ENCODE results near the gene IFRD1. TPM values are rescaled to one million over a fixed set of nuclear protein-coding genes. Genes with fewer than 3 reads are reported as not detected.

The IFRD1 gene
- total and polyA plus RNA-seq, 2 donors (not counting 3 experiments of a cell fraction or from before 2014, with no cell fraction given), result 16.8 to 43.3 TPM

DNA sequence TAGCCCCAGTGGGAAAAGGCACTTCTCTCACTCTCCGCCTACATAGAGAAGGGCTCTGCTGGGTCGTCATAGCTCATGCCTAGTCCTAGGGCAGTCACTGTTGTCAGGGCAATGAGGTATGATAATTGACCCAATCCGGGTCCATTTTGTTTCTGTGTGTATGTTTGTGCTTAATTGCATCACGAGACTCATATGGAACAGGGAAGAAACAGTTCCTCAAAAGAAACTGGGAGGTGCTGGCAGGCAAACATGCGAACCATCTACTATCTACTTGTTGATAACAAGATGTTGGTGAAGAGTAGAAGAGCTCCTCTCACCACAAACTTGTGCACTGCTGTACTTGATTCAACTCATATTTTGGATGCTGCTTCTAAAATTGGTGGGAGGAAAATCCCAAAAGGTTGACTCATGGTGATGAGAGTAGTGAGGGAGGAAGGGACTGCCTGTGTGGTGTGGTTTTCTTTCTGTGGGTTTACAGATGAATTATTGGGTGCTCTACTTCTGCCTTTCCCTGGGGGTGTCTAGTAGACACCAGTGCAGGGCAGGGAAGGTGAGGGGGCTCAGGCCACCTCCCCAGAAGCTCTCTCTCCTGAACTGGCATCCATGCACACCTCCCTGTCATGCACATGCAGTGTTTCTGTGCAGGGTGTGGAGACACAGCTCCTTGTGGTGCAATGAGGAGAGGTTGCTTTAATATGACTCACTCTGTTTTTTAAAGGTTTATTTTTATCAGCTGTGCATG lies 59.9 kb downstream of the IFRD1 start:
- Histone ChIP-seq H3K27me3 (ENCODE audit: control insufficient read depth in 2 of 2, insufficient read depth in 2 of 2, low read length in 2 of 2) (peaks cover 8 to 16% of the 10 kb centered on the region in 2 experiments), H3K4me2 (ENCODE audit: insufficient read depth, low read length) (no peak overlapping the region), H3K4me1 (ENCODE audit: control insufficient read depth, extremely low read depth, insufficient read depth, low read length) (no peaks in the 10 kb centered on the region), H3K36me3 (ENCODE audit: control insufficient read depth in 2 of 2, extremely low read depth in 1 of 2, insufficient read depth in 2 of 2, low read length in 2 of 2) (no peaks in the 10 kb centered on the region), H3K4me3 (replicated peaks in 1 of 3; ENCODE audit: insufficient read depth in 1 of 3, low read depth in 1 of 3, low read length in 3 of 3) (no peak overlapping the region), H3K27ac (ENCODE audit: insufficient read depth, low read depth, low read length) (no peak overlapping the region), H2AFZ (ENCODE audit: low read depth, low read length) (no peak overlapping the region), H3K79me2 (ENCODE audit: control insufficient read depth, insufficient read depth, low read length) (no peaks in the 10 kb centered on the region), H3K9ac (replicated peaks; ENCODE audit: extremely low read depth, insufficient read depth, low read length) (no peak overlapping the region), H4K20me1 (replicated peaks; ENCODE audit: control insufficient read depth, extremely low read depth, insufficient read depth, low read length) (no peaks in the 10 kb centered on the region), H3K9me3 (replicated peaks; ENCODE audit: control insufficient read depth, insufficient read depth, low read length) (no peaks in the 10 kb centered on the region), H3K9me1 (replicated peaks; ENCODE audit: control insufficient read depth, extremely low read depth, insufficient read depth, low read length) (no peaks in the 10 kb centered on the region)
- no TSS peak for BruUV-seq (replicated peaks)
- CTCF ChIA-PET, result no interaction called here
- POLR2A ChIA-PET, result no interaction called here
- intact Hi-C loops (cut with micrococcal nuclease), result no loop called here
- FAIRE-seq, result no peak
- no peak for DNase-seq (ENCODE audit: low read depth, low spot score)
- no peak for TF ChIP-seq FOS (IDR thresholded peaks at IDR 0.05; ENCODE audit: borderline replicate concordance, insufficient read depth, low read length)
- no peak for TF ChIP-seq JUN (IDR thresholded peaks at IDR 0.05; ENCODE audit: borderline replicate concordance, insufficient read depth, insufficient read length, low read depth)
- TF ChIP-seq, protein P1, sequence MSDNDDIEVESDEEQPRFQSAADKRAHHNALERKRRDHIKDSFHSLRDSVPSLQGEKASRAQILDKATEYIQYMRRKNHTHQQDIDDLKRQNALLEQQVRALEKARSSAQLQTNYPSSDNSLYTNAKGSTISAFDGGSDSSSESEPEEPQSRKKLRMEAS (IDR thresholded peaks at IDR 0.05; ENCODE audit: insufficient read depth, insufficient read length), result no peak
- TF ChIP-seq MYC (IDR thresholded peaks at IDR 0.05; ENCODE audit: low read depth, low read length), result no peak
- TF ChIP-seq POLR2AphosphoS5 (IDR thresholded peaks at IDR 0.05; ENCODE audit: insufficient read depth, low read depth, low read length), result no peak
- no peak for TF ChIP-seq EZH2 (IDR thresholded peaks at IDR 0.05; ENCODE audit: borderline replicate concordance, low read depth, low read length, severe bottlenecking)
- TF ChIP-seq, protein P2, sequence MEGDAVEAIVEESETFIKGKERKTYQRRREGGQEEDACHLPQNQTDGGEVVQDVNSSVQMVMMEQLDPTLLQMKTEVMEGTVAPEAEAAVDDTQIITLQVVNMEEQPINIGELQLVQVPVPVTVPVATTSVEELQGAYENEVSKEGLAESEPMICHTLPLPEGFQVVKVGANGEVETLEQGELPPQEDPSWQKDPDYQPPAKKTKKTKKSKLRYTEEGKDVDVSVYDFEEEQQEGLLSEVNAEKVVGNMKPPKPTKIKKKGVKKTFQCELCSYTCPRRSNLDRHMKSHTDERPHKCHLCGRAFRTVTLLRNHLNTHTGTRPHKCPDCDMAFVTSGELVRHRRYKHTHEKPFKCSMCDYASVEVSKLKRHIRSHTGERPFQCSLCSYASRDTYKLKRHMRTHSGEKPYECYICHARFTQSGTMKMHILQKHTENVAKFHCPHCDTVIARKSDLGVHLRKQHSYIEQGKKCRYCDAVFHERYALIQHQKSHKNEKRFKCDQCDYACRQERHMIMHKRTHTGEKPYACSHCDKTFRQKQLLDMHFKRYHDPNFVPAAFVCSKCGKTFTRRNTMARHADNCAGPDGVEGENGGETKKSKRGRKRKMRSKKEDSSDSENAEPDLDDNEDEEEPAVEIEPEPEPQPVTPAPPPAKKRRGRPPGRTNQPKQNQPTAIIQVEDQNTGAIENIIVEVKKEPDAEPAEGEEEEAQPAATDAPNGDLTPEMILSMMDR (IDR thresholded peaks at IDR 0.05; ENCODE audit: extremely low read depth in 1 of 2, insufficient read depth in 1 of 2, low read depth in 1 of 2, low read length in 2 of 2), result no peak
- dilution Hi-C loops (cut with MboI; ENCODE audit: extremely low pct_ligation_motif_present, low sequenced_read_pairs), result no loop called here
